Naive B cell (primary cell): ENCODE data around the gene TPCN1. TPM values are rescaled to one million over a fixed set of nuclear protein-coding genes. Genes with fewer than 3 reads are reported as not detected.
A peak's percentile ranks its signal among the peaks of the same experiment; 100 is the strongest.

Source experiments
- ATAC-seq, 2 donors: fragments of 150-1000 bp; cut with Tn5 transposase; 2 replicates each; pipeline ENCODE4 v1.10.0; 2021; ENCODE audit warnings: low read depth in 2 of 2, mild to moderate bottlenecking in 2 of 2, moderate library complexity in 2 of 2
- DNase-seq: peaks from one replicate; pipeline ENCODE4 v3.0.0; 2022
- H3K27ac Mint-ChIP-seq, 6 donors: one replicate each; pipeline ENCODE4 v1.8.0; 2020 to 2022; ENCODE audit warnings: mild to moderate bottlenecking in 6 of 6, mixed read lengths in 6 of 6, moderate library complexity in 5 of 6, inconsistent platforms in 2 of 6
- H3K27me3 Mint-ChIP-seq, 3 donors: one replicate each; pipeline ENCODE4 v1.8.0; 2021 to 2022; ENCODE audit warnings: mixed read lengths in 3 of 3, mild to moderate bottlenecking in 1 of 3
- H3K36me3 Mint-ChIP-seq, 2 donors: one replicate each; pipeline ENCODE4 v1.8.0; 2020 to 2022; ENCODE audit warnings: mixed read lengths in 2 of 2, inconsistent platforms in 1 of 2, mild to moderate bottlenecking in 1 of 2
- H3K4me1 Mint-ChIP-seq, 3 donors: one replicate each; pipeline ENCODE4 v1.8.0; 2020 to 2022; ENCODE audit warnings: mixed read lengths in 3 of 3, inconsistent platforms in 1 of 3, mild to moderate bottlenecking in 1 of 3, moderate library complexity in 1 of 3
- H3K4me3 Mint-ChIP-seq, 8 donors: one replicate each; pipeline ENCODE4 v1.8.0; 2020 to 2022; ENCODE audit warnings: mild to moderate bottlenecking in 8 of 8, mixed read lengths in 8 of 8, moderate library complexity in 8 of 8, inconsistent platforms in 2 of 8
- H3K9me3 Mint-ChIP-seq, 7 donors: one replicate each; pipeline ENCODE4 v1.8.0; 2020 to 2022; ENCODE audit warnings: mixed read lengths in 7 of 7, mild to moderate bottlenecking in 5 of 7, inconsistent platforms in 2 of 7, moderate library complexity in 1 of 7
- polyA plus RNA-seq, 6 donors: library from polyadenylated mRNA; unstranded; fragments of 300-500 nt; fragmentation: Illumina TruSeq; gene quantifications; one replicate each; pipeline ENCODE4 v1.2.3, GENCODE V29; 2021; ENCODE audit warnings: low read depth in 6 of 6

Gene TPCN1
- polyA plus RNA-seq, 6 donors from 2014 or later = 8.8 to 26.2 (median 18.9) TPM

- H3K27me3 Mint-ChIP-seq = no peaks in the 10 kb centered on the region
- ATAC-seq = no peak
These were observed 57.4 kb downstream of the TPCN1 start for GRCh38 chr12:113278633-113279032.

GRCh38 chr12:113284751-113285150 is 63.5 kb downstream of the TPCN1 start:
- no peak overlapping the region for H3K27ac Mint-ChIP-seq
- no peaks in the 10 kb centered on the region for H3K27me3 Mint-ChIP-seq
- H3K9me3 Mint-ChIP-seq = no peaks in the 10 kb centered on the region
- no peak overlapping the region for H3K4me3 Mint-ChIP-seq
- peaks cover 0 to 7% (median 0%) of the 10 kb centered on the region in 3 donors for H3K4me1 Mint-ChIP-seq
- DNase-seq (no peak), ATAC-seq (no peak)
- H3K36me3 Mint-ChIP-seq = peaks cover 6 to 9% of the 10 kb centered on the region in 2 donors

More at GRCh38 chr12:113278633-113279032, 57.4 kb downstream of the TPCN1 start:
- no peaks in the 10 kb centered on the region for H3K4me1 Mint-ChIP-seq
- H3K4me3 Mint-ChIP-seq = no peak overlapping the region
- no peaks in the 10 kb centered on the region for H3K9me3 Mint-ChIP-seq
- DNase-seq = no peak
- peaks cover 0 to 10% of the 10 kb centered on the region in 2 donors for H3K36me3 Mint-ChIP-seq
- H3K27ac Mint-ChIP-seq = peak overlapping the region in 3 of 6 donors; percentile 3 to 92 (median 54)

- ATAC-seq (no peak), DNase-seq (no peak)
- H3K9me3 Mint-ChIP-seq = no peaks in the 10 kb centered on the region
- peaks cover 0 to 7% (median 0%) of the 10 kb centered on the region in 3 donors for H3K4me1 Mint-ChIP-seq
- H3K36me3 Mint-ChIP-seq = peaks cover 6 to 11% of the 10 kb centered on the region in 2 donors
- peak overlapping the region in 3 of 6 donors; percentile 41 to 58 (median 57) for H3K27ac Mint-ChIP-seq
- no peaks in the 10 kb centered on the region for H3K27me3 Mint-ChIP-seq
- no peak overlapping the region for H3K4me3 Mint-ChIP-seq
These were observed 64.7 kb downstream of the TPCN1 start for GRCh38 chr12:113285679-113286610.

- no peaks in the 10 kb centered on the region for H3K9me3 Mint-ChIP-seq
- H3K27me3 Mint-ChIP-seq = no peaks in the 10 kb centered on the region
- peaks cover 7 to 18% of the 10 kb centered on the region in 2 donors for H3K36me3 Mint-ChIP-seq
- no peak for DNase-seq
- ATAC-seq = no peak
- peak overlapping the region in 1 of 6 donors; percentile 53 for H3K27ac Mint-ChIP-seq
- peaks cover 0 to 7% (median 0%) of the 10 kb centered on the region in 3 donors for H3K4me1 Mint-ChIP-seq
- H3K4me3 Mint-ChIP-seq = no peak overlapping the region
These were observed 65.4 kb downstream of the TPCN1 start for GRCh38 chr12:113286712-113287111.

GRCh38 chr12:113287146-113287898 is 66.1 kb downstream of the TPCN1 start:
- DNase-seq (no peak), ATAC-seq (no peak)
- Mint-ChIP-seq H3K9me3 (no peaks in the 10 kb centered on the region), H3K4me3 (no peak overlapping the region), H3K4me1 (peaks cover 0 to 7% (median 0%) of the 10 kb centered on the region in 3 donors), H3K36me3 (peaks cover 13 to 24% of the 10 kb centered on the region in 2 donors), H3K27ac (peak overlapping the region in 2 of 6 donors; percentile 53 to 69), H3K27me3 (no peaks in the 10 kb centered on the region)

GRCh38 chr12:113287899-113288282 is 66.6 kb downstream of the TPCN1 start:
- ATAC-seq (no peak), DNase-seq (no peak)
- Mint-ChIP-seq H3K36me3 (peaks cover 13 to 28% of the 10 kb centered on the region in 2 donors), H3K4me3 (no peak overlapping the region), H3K27me3 (no peaks in the 10 kb centered on the region), H3K27ac (peak overlapping the region in 1 of 6 donors; percentile 69), H3K9me3 (no peaks in the 10 kb centered on the region), H3K4me1 (peaks cover 0 to 7% (median 0%) of the 10 kb centered on the region in 3 donors)

- Mint-ChIP-seq H3K4me1 (peaks cover 0 to 7% (median 0%) of the 10 kb centered on the region in 3 donors), H3K4me3 (no peak overlapping the region), H3K27me3 (no peaks in the 10 kb centered on the region), H3K27ac (no peak overlapping the region), H3K36me3 (peaks cover 13 to 28% of the 10 kb centered on the region in 2 donors), H3K9me3 (no peaks in the 10 kb centered on the region)
- no peak for ATAC-seq
- DNase-seq = no peak
These were observed 68.1 kb downstream of the TPCN1 start for GRCh38 chr12:113289361-113289760.

GRCh38 chr12:113290506-113290905 is 69.2 kb downstream of the TPCN1 start:
- no peak overlapping the region for H3K4me3 Mint-ChIP-seq
- H3K4me1 Mint-ChIP-seq = peaks cover 0 to 4% (median 0%) of the 10 kb centered on the region in 3 donors
- no peaks in the 10 kb centered on the region for H3K9me3 Mint-ChIP-seq
- H3K27ac Mint-ChIP-seq = no peak overlapping the region
- DNase-seq (no peak), ATAC-seq (no peak)
- H3K27me3 Mint-ChIP-seq = no peaks in the 10 kb centered on the region
- H3K36me3 Mint-ChIP-seq = peaks cover 7 to 20% of the 10 kb centered on the region in 2 donors

GRCh38 chr12:113291586-113291985 is 70.3 kb downstream of the TPCN1 start:
- no peaks in the 10 kb centered on the region for H3K4me1 Mint-ChIP-seq
- no peaks in the 10 kb centered on the region for H3K9me3 Mint-ChIP-seq
- no peak for DNase-seq
- H3K27ac Mint-ChIP-seq = no peak overlapping the region
- H3K36me3 Mint-ChIP-seq = peaks cover 7 to 20% of the 10 kb centered on the region in 2 donors
- ATAC-seq = no peak
- H3K4me3 Mint-ChIP-seq = peak overlapping the region in 1 of 8 donors; percentile 42
- H3K27me3 Mint-ChIP-seq = no peaks in the 10 kb centered on the region

- peak overlapping the region in 1 of 8 donors; percentile 36 for H3K4me3 Mint-ChIP-seq
- peak overlapping the region in 4 of 6 donors; percentile 15 to 77 (median 44) for H3K27ac Mint-ChIP-seq
- no peaks in the 10 kb centered on the region for H3K9me3 Mint-ChIP-seq
- no peaks in the 10 kb centered on the region for H3K4me1 Mint-ChIP-seq
- H3K27me3 Mint-ChIP-seq = no peaks in the 10 kb centered on the region
- DNase-seq (no peak), ATAC-seq (no peak)
- peaks cover 7 to 20% of the 10 kb centered on the region in 2 donors for H3K36me3 Mint-ChIP-seq
These were observed 70.8 kb downstream of the TPCN1 start for GRCh38 chr12:113292091-113292490.

GRCh38 chr12:113292547-113292946 is 71.3 kb downstream of the TPCN1 start:
- no peaks in the 10 kb centered on the region for H3K27me3 Mint-ChIP-seq
- no peaks in the 10 kb centered on the region for H3K9me3 Mint-ChIP-seq
- no peak overlapping the region for H3K4me3 Mint-ChIP-seq
- no peak for ATAC-seq
- peaks cover 7 to 20% of the 10 kb centered on the region in 2 donors for H3K36me3 Mint-ChIP-seq
- DNase-seq = no peak
- H3K27ac Mint-ChIP-seq = peak overlapping the region in 2 of 6 donors; percentile 51 to 77
- H3K4me1 Mint-ChIP-seq = no peaks in the 10 kb centered on the region

- Mint-ChIP-seq H3K27me3 (no peaks in the 10 kb centered on the region), H3K4me1 (peaks cover 0 to under 1% (median 0%) of the 10 kb centered on the region in 3 donors), H3K9me3 (no peaks in the 10 kb centered on the region), H3K4me3 (no peak overlapping the region), H3K36me3 (peaks cover 7 to 20% of the 10 kb centered on the region in 2 donors), H3K27ac (no peak overlapping the region)
- ATAC-seq (no peak), DNase-seq (no peak)
These were observed 71.8 kb downstream of the TPCN1 start for GRCh38 chr12:113293100-113293499.

- no peak overlapping the region for H3K4me3 Mint-ChIP-seq
- ATAC-seq (no peak), DNase-seq (no peak)
- no peaks in the 10 kb centered on the region for H3K27me3 Mint-ChIP-seq
- peak overlapping the region in 1 of 6 donors; percentile 56 for H3K27ac Mint-ChIP-seq
- H3K36me3 Mint-ChIP-seq = peaks cover 7 to 17% of the 10 kb centered on the region in 2 donors
- H3K9me3 Mint-ChIP-seq = no peaks in the 10 kb centered on the region
- H3K4me1 Mint-ChIP-seq = peaks cover 0 to 21% (median 12%) of the 10 kb centered on the region in 3 donors
These were observed 74.8 kb downstream of the TPCN1 start for GRCh38 chr12:113295886-113296556.
